WTC11 (cell line): Measurements from ENCODE around the gene PACSIN1. TPM values are rescaled to one million over a fixed set of nuclear protein-coding genes. Genes with fewer than 3 reads are reported as not detected.

Source experiments
- ATAC-seq: fragments of 200-7000 bp; cut with Tn5 transposase; 2 replicates; pipeline ENCODE4 v1.10.0; 2021; ENCODE audit warnings: mild to moderate bottlenecking, moderate library complexity
- CTCF ChIA-PET: fragments of 300-600 bp; sonication (Branson Sonifier 250); formaldehyde crosslinking; loops from one replicate; lab custom pipeline; 2021; ENCODE audit warnings: antibody characterized with exemption; lab: Charles Lee
- POLR2A ChIA-PET: fragments of 350-600 bp; sonication (Branson Sonifier 250); formaldehyde crosslinking; loops from one replicate; lab custom pipeline; 2021; ENCODE audit warnings: antibody characterized with exemption; lab: Charles Lee
- DNase-seq: peaks from one replicate; pipeline ENCODE4 v3.0.0; 2021; ENCODE audit warnings: low spot score
- H3K27ac Mint-ChIP-seq: 2 replicates; pipeline ENCODE4 v1.8.0; 2021; ENCODE audit warnings: mixed read lengths
- H3K27me3 Mint-ChIP-seq: 2 replicates; pipeline ENCODE4 v1.8.0; 2021; ENCODE audit warnings: low read depth, mild to moderate bottlenecking, moderate library complexity, mixed read lengths
- H3K36me3 Mint-ChIP-seq: 2 replicates; pipeline ENCODE4 v1.8.0; 2021; ENCODE audit warnings: mixed read lengths
- H3K4me1 Mint-ChIP-seq: 2 replicates; pipeline ENCODE4 v1.8.0; 2022; ENCODE audit warnings: mixed read lengths
- H3K4me3 Mint-ChIP-seq: 2 replicates; pipeline ENCODE4 v1.8.0; 2021; ENCODE audit warnings: mild to moderate bottlenecking, moderate library complexity, mixed read lengths
- H3K9me3 Mint-ChIP-seq: 2 replicates; pipeline ENCODE4 v1.8.0; 2021; ENCODE audit warnings: mixed read lengths
- ATF6 ChIP-seq: sonication (generic); formaldehyde crosslinking; IDR thresholded peaks from 2 replicates; pipeline ENCODE4 v1.8.1; 2023; ENCODE audit warnings: mild to moderate bottlenecking, missing genetic modification reagents
- CBFB ChIP-seq: sonication (generic); formaldehyde crosslinking; IDR thresholded peaks from 2 replicates; pipeline ENCODE4 v1.8.1; 2022; ENCODE audit warnings: mild to moderate bottlenecking, low read depth, missing genetic modification reagents
- CREB1 ChIP-seq: sonication (generic); formaldehyde crosslinking; IDR thresholded peaks from 2 replicates; pipeline ENCODE4 v1.8.0; 2023; ENCODE audit warnings: mild to moderate bottlenecking, missing genetic modification reagents
- CTCF ChIP-seq: fragments of 200-600 bp; IDR thresholded peaks from 2 replicates; pipeline ENCODE4 v1.8.0; 2022; ENCODE audit warnings: antibody characterized with exemption
- ELF4 ChIP-seq: sonication (generic); formaldehyde crosslinking; IDR thresholded peaks from 2 replicates; pipeline ENCODE4 v1.8.1; 2022; ENCODE audit warnings: low read depth, mild to moderate bottlenecking, moderate library complexity, missing genetic modification reagents
- ETV6 ChIP-seq: sonication (generic); formaldehyde crosslinking; IDR thresholded peaks from 2 replicates; pipeline ENCODE4 v1.8.1; 2022; ENCODE audit warnings: mild to moderate bottlenecking, missing genetic modification reagents
- GABPB1 ChIP-seq: sonication (generic); formaldehyde crosslinking; IDR thresholded peaks from 2 replicates; pipeline ENCODE4 v1.8.1; 2023; ENCODE audit warnings: mild to moderate bottlenecking, missing genetic modification reagents
- IRF1 ChIP-seq: sonication (generic); formaldehyde crosslinking; IDR thresholded peaks from 2 replicates; pipeline ENCODE4 v1.8.0; 2023; ENCODE audit warnings: missing genetic modification reagents
- SP1 ChIP-seq: sonication (generic); formaldehyde crosslinking; conservative IDR thresholded peaks from 2 replicates; pipeline ENCODE4 v1.8.1; 2022; ENCODE audit warnings: missing genetic modification reagents
- ZMAT4 ChIP-seq: fragments of 250-450 bp; sonication (Bioruptor Pico); IDR thresholded peaks from 2 replicates; pipeline ENCODE4 v1.9.0; 2021; ENCODE audit warnings: mild to moderate bottlenecking
- ZNF121 ChIP-seq: sonication (generic); formaldehyde crosslinking; IDR thresholded peaks from 2 replicates; pipeline ENCODE4 v1.8.0; 2023; ENCODE audit warnings: missing genetic modification reagents
- ZNF317 ChIP-seq: sonication (generic); formaldehyde crosslinking; IDR thresholded peaks from 2 replicates; pipeline ENCODE4 v1.8.1; 2023; ENCODE audit warnings: low read depth, mild to moderate bottlenecking, moderate library complexity, missing genetic modification reagents, borderline replicate concordance
- ZNF416 ChIP-seq: fragments of 250-450 bp; sonication (Bioruptor Pico); IDR thresholded peaks from 2 replicates; pipeline ENCODE4 v1.9.0; 2021; ENCODE audit warnings: mild to moderate bottlenecking, inconsistent platforms
- ZNF532 ChIP-seq: fragments of 250-450 bp; sonication (Bioruptor Pico); IDR thresholded peaks from 2 replicates; pipeline ENCODE4 v1.9.0; 2021; ENCODE audit warnings: mild to moderate bottlenecking, borderline replicate concordance
- total RNA-seq: library from RNA; stranded (reverse); gene quantifications from 3 replicates; pipeline ENCODE4 v1.2.3, GENCODE V29; 2021

Gene PACSIN1
- total RNA-seq, 1 experiment from 2014 or later: 12.6 TPM

- POLR2A ChIA-PET: no interaction called here
- CTCF ChIA-PET: no interaction called here
- peak; percentile 70 for ATAC-seq
- Mint-ChIP-seq H3K9me3 (no peaks in the 10 kb centered on the region), H3K27ac (no peak overlapping the region), H3K36me3 (no peaks in the 10 kb centered on the region), H3K27me3 (no peaks in the 10 kb centered on the region), H3K4me1 (peaks cover 4% of the 10 kb centered on the region)
- TF ChIP-seq ZMAT4 (CRISPR knock-in tag) (no peak), ZNF317 (CRISPR knock-in tag) (no peak), ZNF416 (CRISPR knock-in tag) (no peak), CTCF (no peak), ETV6 (no peak), SP1 (CRISPR knock-in tag) (no peak)
- TF ChIP-seq, all 79 proteins: peak for 0
- H3K4me3 Mint-ChIP-seq: no peak overlapping the region
- no peak for DNase-seq
Measured at GRCh38 chr6:34484899-34485298, 19.0 kb downstream of the PACSIN1 start.

- ATAC-seq (no peak), DNase-seq (no peak)
- no peak overlapping the region for H3K27ac Mint-ChIP-seq
- no peaks in the 10 kb centered on the region for H3K36me3 Mint-ChIP-seq
- H3K4me1 Mint-ChIP-seq: peaks cover 4% of the 10 kb centered on the region
- no peaks in the 10 kb centered on the region for H3K27me3 Mint-ChIP-seq
- no peak overlapping the region for H3K4me3 Mint-ChIP-seq
- POLR2A ChIA-PET: no interaction called here
- no peak for TF ChIP-seq IRF1 (CRISPR knock-in tag)
- TF ChIP-seq CREB1 (CRISPR knock-in tag): no peak
- TF ChIP-seq ZNF532 (CRISPR knock-in tag): no peak
- TF ChIP-seq ZNF121: no peak
- no peak for TF ChIP-seq GABPB1 (CRISPR knock-in tag)
- no peak for TF ChIP-seq ELF4 (CRISPR knock-in tag)
- no peak for TF ChIP-seq CBFB
- no peak for TF ChIP-seq ATF6
- TF ChIP-seq, all 79 proteins: peak for 0
- CTCF ChIA-PET: no interaction called here
- no peaks in the 10 kb centered on the region for H3K9me3 Mint-ChIP-seq
Measured at GRCh38 chr6:34485321-34486060, 19.6 kb downstream of the PACSIN1 start.
